Hepatocyte (in vitro differentiated cells): ENCODE data around the gene HLA-F. TPM values are rescaled to one million over a fixed set of nuclear protein-coding genes. Genes with fewer than 3 reads are reported as not detected.
A peak's percentile ranks its signal among the peaks of the same experiment; 100 is the strongest.

Source experiments
- DNase-seq: peaks from one replicate; pipeline ENCODE4 v3.0.0-alpha.2; 2016; ENCODE audit warnings: low spot score
- H2AFZ ChIP-seq: fragments of 200-600 bp; sonication (generic); 2 replicates; pipeline ENCODE4 v1.6.0; 2016; ENCODE audit warnings: antibody characterized with exemption, mild to moderate bottlenecking
- H3K27ac ChIP-seq: fragments of 200-600 bp; sonication (generic); 2 replicates; pipeline ENCODE4 v1.5.1; 2016; ENCODE audit warnings: mild to moderate bottlenecking
- H3K27me3 ChIP-seq: fragments of 200-600 bp; sonication (generic); 2 replicates; pipeline ENCODE4 v1.6.1; 2016
- H3K36me3 ChIP-seq: fragments of 200-600 bp; sonication (generic); replicated peaks from 2 replicates; pipeline ENCODE4 v1.5.1; 2016; ENCODE audit warnings: low read depth; ENCODE audit not compliant: insufficient read depth
- H3K4me1 ChIP-seq: fragments of 200-600 bp; sonication (generic); 2 replicates; pipeline ENCODE4 v1.5.1; 2016; ENCODE audit warnings: mild to moderate bottlenecking, moderate library complexity; ENCODE audit not compliant: insufficient read depth
- H3K4me2 ChIP-seq: fragments of 200-600 bp; sonication (generic); 2 replicates; pipeline ENCODE4 v1.6.0; 2016
- H3K4me3 ChIP-seq: fragments of 200-600 bp; sonication (generic); 2 replicates; pipeline ENCODE4 v1.5.1; 2016; ENCODE audit warnings: mild to moderate bottlenecking
- H3K79me2 ChIP-seq: fragments of 200-600 bp; sonication (generic); 2 replicates; pipeline ENCODE4 v1.6.0; 2017; ENCODE audit warnings: mild to moderate bottlenecking
- H3K9me2 ChIP-seq: fragments of 200-600 bp; sonication (generic); replicated peaks from 2 replicates; pipeline ENCODE4 v1.6.0; 2017; ENCODE audit warnings: mild to moderate bottlenecking; ENCODE audit not compliant: insufficient read depth
- H3K9me3 ChIP-seq: fragments of 200-600 bp; sonication (generic); 2 replicates; pipeline ENCODE4 v1.5.1; 2016; ENCODE audit warnings: low read depth, mild to moderate bottlenecking
- H4K20me1 ChIP-seq: fragments of 200-600 bp; sonication (generic); 2 replicates; pipeline ENCODE4 v1.6.0; 2016; ENCODE audit warnings: mild to moderate bottlenecking; ENCODE audit not compliant: insufficient read depth, poor library complexity, severe bottlenecking
- EZH2 ChIP-seq: fragments of 200-600 bp; sonication (generic); IDR thresholded peaks from 2 replicates; pipeline ENCODE4 v1.6.1; 2016; ENCODE audit warnings: antibody characterized with exemption, mild to moderate bottlenecking, borderline replicate concordance
- EZH2phosphoT487 ChIP-seq: fragments of 200-600 bp; sonication (generic); IDR thresholded peaks from one replicate; pipeline ENCODE4 v1.6.1; 2018; ENCODE audit warnings: antibody characterized with exemption, mild to moderate bottlenecking, low read depth, moderate library complexity; ENCODE audit not compliant: unreplicated experiment, severe bottlenecking
- WGBS: methylation state at CpG from one replicate; pipeline ENCODE4 v1.1.6; 2016; ENCODE audit warnings: low lambda C conversion rate; ENCODE audit errors: missing lambda C conversion rate; 5-methylcytosine and 5-hydroxymethylcytosine counted together
- polyA plus RNA-seq: library from polyadenylated mRNA; unstranded; fragments of >200 nt; fragmentation: Nextera tagmentation; extraction: Ambion mirVana; gene quantifications from 2 replicates; pipeline ENCODE4 v1.2.1, GENCODE V29; 2016
- total RNA-seq: library from RNA; depleted of rRNA; stranded (reverse); fragments of >200 nt; gene quantifications from 2 replicates; pipeline ENCODE4 v1.2.3, GENCODE V29; 2014
- TF ChIP-seq, protein P1 (sequence below): fragments of 200-600 bp; sonication (generic); IDR thresholded peaks from 2 replicates; pipeline ENCODE4 v1.5.1; 2016; ENCODE audit warnings: antibody characterized with exemption, mild to moderate bottlenecking; ENCODE audit not compliant: poor library complexity

HLA-F gene
- total and polyA plus RNA-seq, 2 experiments from 2014 or later, result 7.6 to 8.8 TPM

DNA sequence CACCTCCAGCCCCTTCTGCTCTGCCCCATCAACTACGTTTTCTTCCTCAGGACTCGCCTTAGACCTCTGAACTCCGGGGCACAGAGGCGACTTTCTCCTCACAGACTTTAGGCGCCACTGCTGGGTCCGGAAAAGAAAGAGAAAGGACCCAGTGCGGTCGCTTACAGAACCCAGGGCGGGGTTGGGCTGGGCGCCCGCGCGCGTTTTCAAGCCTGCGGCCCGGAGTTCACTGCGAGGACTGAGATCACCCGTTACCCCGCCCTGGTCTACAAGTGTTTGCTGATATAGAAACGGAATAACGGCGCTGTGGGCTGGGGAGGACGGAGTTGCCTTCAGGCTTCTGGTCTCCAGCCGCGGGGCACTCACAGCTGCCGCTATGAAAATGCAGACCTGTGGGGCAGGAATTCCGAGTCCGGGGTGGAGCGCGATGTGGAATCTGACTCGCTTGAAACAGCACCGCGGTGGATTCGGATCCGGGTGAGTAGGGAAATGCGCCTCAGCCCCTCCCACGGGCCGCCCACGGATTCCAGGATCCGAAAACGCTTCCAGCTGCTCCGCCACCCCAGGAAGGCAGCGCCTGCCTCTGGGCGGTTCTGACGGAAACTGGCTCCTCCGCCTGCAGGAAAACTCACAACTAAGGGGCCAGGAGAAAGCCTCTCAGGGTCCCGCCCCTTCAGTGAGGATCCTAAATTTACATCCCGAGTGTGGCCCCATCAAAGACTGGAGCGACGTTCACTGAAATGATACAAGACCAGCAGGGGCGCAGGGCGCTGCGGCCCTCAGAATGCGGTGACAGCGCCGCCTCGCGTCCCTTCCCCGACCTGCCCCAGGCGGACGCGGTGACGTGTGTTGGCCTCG lies 29.4 kb downstream of the HLA-F start:
- Histone ChIP-seq H3K27me3 (peaks cover 50% of the 10 kb centered on the region), H3K27ac (peak overlapping the region; percentile 59), H3K36me3 (no peaks in the 10 kb centered on the region), H3K79me2 (no peaks in the 10 kb centered on the region), H3K4me3 (peak overlapping the region; percentile 62), H4K20me1 (no peaks in the 10 kb centered on the region), H3K4me1 (peaks cover 11% of the 10 kb centered on the region), H3K9me3 (no peaks in the 10 kb centered on the region), H2AFZ (peak overlapping the region; percentile 94), H3K9me2 (no peaks in the 10 kb centered on the region), H3K4me2 (peak overlapping the region; percentile 96)
- TF ChIP-seq EZH2 (no peak), EZH2phosphoT487 (no peak)
- TF ChIP-seq, protein P1, sequence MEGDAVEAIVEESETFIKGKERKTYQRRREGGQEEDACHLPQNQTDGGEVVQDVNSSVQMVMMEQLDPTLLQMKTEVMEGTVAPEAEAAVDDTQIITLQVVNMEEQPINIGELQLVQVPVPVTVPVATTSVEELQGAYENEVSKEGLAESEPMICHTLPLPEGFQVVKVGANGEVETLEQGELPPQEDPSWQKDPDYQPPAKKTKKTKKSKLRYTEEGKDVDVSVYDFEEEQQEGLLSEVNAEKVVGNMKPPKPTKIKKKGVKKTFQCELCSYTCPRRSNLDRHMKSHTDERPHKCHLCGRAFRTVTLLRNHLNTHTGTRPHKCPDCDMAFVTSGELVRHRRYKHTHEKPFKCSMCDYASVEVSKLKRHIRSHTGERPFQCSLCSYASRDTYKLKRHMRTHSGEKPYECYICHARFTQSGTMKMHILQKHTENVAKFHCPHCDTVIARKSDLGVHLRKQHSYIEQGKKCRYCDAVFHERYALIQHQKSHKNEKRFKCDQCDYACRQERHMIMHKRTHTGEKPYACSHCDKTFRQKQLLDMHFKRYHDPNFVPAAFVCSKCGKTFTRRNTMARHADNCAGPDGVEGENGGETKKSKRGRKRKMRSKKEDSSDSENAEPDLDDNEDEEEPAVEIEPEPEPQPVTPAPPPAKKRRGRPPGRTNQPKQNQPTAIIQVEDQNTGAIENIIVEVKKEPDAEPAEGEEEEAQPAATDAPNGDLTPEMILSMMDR, result peak; percentile 99
- DNase-seq, result peak; percentile 93
- WGBS, result 2% methylated on average over 60 of the region's 64 CpGs

DNA sequence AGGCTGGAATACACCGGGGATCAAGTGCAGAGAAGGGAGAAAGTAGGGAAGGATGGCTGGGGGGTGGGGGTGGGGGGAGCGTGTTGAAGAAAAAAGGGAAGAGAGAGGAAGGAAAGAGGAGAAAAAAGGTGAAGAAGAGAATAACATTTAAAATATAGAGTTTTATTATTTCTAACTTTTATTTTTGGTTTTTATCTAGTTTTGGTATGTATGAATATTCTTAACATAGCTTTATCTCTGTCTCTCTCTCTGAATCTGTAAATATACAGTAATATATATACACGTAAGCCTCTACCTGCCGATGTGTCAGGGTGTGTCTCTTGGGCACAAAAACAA lies 30.0 kb downstream of the HLA-F start:
- Histone ChIP-seq H2AFZ (no peak overlapping the region), H3K27ac (no peak overlapping the region), H3K9me3 (no peaks in the 10 kb centered on the region), H3K9me2 (no peaks in the 10 kb centered on the region), H3K4me3 (no peak overlapping the region), H3K27me3 (peaks cover 45% of the 10 kb centered on the region), H3K4me2 (peak overlapping the region; percentile 96), H3K79me2 (no peaks in the 10 kb centered on the region), H3K4me1 (peaks cover 8% of the 10 kb centered on the region), H4K20me1 (no peaks in the 10 kb centered on the region), H3K36me3 (no peaks in the 10 kb centered on the region)
- DNase-seq, result no peak
- 31% methylated on average over 4 of the region's 4 CpGs for WGBS
- TF ChIP-seq, protein P1, result no peak
- no peak for TF ChIP-seq EZH2phosphoT487

DNA sequence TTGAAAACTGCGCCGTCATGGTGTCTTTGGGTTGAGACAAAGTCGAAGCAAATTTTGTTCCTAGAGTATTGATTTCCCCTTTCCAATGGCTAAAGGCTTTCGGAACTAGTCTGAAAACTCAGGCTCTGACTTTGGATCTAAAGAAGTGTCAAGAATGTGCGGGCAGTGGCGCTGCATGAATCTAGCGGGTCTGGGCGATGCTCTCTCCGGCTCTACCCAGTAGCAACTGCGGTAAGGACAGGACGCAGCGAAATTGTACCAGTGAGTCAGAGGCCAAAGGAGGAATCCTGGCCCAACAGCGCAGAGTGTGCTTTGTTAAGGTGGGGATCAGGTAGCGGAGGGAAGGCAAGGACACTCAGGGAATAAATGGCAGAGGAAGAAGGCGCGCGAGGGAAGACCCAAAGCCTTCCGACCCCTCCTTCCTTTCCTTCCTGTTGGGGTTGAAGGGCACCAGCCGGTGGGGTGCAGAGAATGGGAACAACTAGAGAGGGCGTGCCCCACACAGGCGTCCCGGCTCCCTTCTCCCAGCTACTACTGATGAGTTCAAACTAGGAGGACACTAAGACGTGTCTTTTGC lies 32.1 kb downstream of the HLA-F start:
- DNase-seq, result no peak
- WGBS, result 80% methylated on average over 23 of the region's 23 CpGs
- H3K36me3 ChIP-seq, result no peaks in the 10 kb centered on the region
- H3K9me3 ChIP-seq, result no peaks in the 10 kb centered on the region
- no peaks in the 10 kb centered on the region for H3K9me2 ChIP-seq
- H3K79me2 ChIP-seq, result no peaks in the 10 kb centered on the region
- no peak overlapping the region for H3K4me3 ChIP-seq
- no peak overlapping the region for H3K4me2 ChIP-seq
- H3K4me1 ChIP-seq, result peaks cover 5% of the 10 kb centered on the region
- H3K27ac ChIP-seq, result no peak overlapping the region
- TF ChIP-seq EZH2phosphoT487 (no peak), EZH2 (no peak)
- TF ChIP-seq, protein P1, result no peak
- peaks cover 32% of the 10 kb centered on the region for H3K27me3 ChIP-seq
- no peaks in the 10 kb centered on the region for H4K20me1 ChIP-seq
- H2AFZ ChIP-seq, result no peak overlapping the region
